ENCODE results near the gene EPHB4.

- no peak for TF ChIP-seq CTCF (conservative IDR thresholded peaks at IDR 0.05; ENCODE audit: low read length)
- no peak for TF ChIP-seq EZH2phosphoT487 (IDR thresholded peaks at IDR 0.05; ENCODE audit: borderline replicate concordance)
Observed at GRCh38 chr7:100779359-100779758, 48.0 kb downstream of the EPHB4 start.

Data from Loucy (cell line).